ENCODE results near the gene MBD6. TPM values are rescaled to one million over a fixed set of nuclear protein-coding genes. Genes with fewer than 3 reads are reported as not detected.

MBD6 gene
- total RNA-seq, 1 donor from 2014 or later, result 58.5 TPM

DNA sequence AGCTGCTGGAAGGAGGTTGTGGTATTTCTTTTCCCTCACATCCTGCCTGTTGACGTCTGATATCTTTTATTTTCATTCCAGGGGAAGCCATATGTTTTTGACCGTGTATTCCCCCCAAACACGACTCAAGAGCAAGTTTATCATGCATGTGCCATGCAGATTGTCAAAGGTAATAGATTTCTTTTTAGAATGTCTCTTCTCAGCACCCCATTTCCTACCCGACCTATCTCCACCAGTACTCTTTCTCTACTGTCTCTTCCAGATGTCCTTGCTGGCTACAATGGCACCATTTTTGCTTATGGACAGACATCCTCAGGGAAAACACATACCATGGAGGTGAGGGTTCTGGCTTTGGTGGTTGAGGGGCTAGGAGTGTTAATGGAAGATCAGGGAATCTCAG is 40.7 kb downstream of the MBD6 start:
- no peak overlapping the region for H2AFZ ChIP-seq (ENCODE audit: low read depth, low read length)
- no peaks in the 10 kb centered on the region for H3K27me3 ChIP-seq (ENCODE audit: insufficient read depth, low read length)
- no peak overlapping the region for H3K27ac ChIP-seq (ENCODE audit: low read depth, low read length)
- H3K9me3 ChIP-seq (ENCODE audit: insufficient read depth, low read depth, low read length), result no peaks in the 10 kb centered on the region
- DNase-seq (ENCODE audit: low read depth) (no peak), FAIRE-seq (no peak)
- Mint-ChIP-seq H3K27ac (ENCODE audit: unreplicated experiment) (no peak overlapping the region), H3K9me3 (ENCODE audit: unreplicated experiment) (peaks cover 1% of the 10 kb centered on the region), H3K27me3 (ENCODE audit: low read depth, unreplicated experiment) (peaks cover 12% of the 10 kb centered on the region), H3K4me3 (ENCODE audit: unreplicated experiment) (no peak overlapping the region), H3K36me3 (ENCODE audit: low read depth, unreplicated experiment) (peaks cover 19% of the 10 kb centered on the region), H3K4me1 (ENCODE audit: low read depth, unreplicated experiment) (no peaks in the 10 kb centered on the region)
- H3K9ac ChIP-seq (ENCODE audit: low read length), result no peak overlapping the region
- no peaks in the 10 kb centered on the region for H4K20me1 ChIP-seq (ENCODE audit: insufficient read depth, low read length)
- no peaks in the 10 kb centered on the region for H3K79me2 ChIP-seq (ENCODE audit: insufficient read depth, low read length)
- H3K4me3 ChIP-seq (ENCODE audit: insufficient read depth, low read depth, low read length), result no peak overlapping the region
- TF ChIP-seq EZH2 (IDR thresholded peaks at IDR 0.05; ENCODE audit: insufficient read depth, low read length), result no peak
- TF ChIP-seq, protein P1, sequence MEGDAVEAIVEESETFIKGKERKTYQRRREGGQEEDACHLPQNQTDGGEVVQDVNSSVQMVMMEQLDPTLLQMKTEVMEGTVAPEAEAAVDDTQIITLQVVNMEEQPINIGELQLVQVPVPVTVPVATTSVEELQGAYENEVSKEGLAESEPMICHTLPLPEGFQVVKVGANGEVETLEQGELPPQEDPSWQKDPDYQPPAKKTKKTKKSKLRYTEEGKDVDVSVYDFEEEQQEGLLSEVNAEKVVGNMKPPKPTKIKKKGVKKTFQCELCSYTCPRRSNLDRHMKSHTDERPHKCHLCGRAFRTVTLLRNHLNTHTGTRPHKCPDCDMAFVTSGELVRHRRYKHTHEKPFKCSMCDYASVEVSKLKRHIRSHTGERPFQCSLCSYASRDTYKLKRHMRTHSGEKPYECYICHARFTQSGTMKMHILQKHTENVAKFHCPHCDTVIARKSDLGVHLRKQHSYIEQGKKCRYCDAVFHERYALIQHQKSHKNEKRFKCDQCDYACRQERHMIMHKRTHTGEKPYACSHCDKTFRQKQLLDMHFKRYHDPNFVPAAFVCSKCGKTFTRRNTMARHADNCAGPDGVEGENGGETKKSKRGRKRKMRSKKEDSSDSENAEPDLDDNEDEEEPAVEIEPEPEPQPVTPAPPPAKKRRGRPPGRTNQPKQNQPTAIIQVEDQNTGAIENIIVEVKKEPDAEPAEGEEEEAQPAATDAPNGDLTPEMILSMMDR (IDR thresholded peaks at IDR 0.05; ENCODE audit: insufficient read depth, low read depth, low read length), result no peak
- peaks cover 4% of the 10 kb centered on the region for H3K36me3 ChIP-seq (ENCODE audit: insufficient read depth, low read length)
- peaks cover 3% of the 10 kb centered on the region for H3K4me1 ChIP-seq (ENCODE audit: insufficient read depth, low read length)
- no peak overlapping the region for H3K4me2 ChIP-seq (ENCODE audit: low read length)

DNA sequence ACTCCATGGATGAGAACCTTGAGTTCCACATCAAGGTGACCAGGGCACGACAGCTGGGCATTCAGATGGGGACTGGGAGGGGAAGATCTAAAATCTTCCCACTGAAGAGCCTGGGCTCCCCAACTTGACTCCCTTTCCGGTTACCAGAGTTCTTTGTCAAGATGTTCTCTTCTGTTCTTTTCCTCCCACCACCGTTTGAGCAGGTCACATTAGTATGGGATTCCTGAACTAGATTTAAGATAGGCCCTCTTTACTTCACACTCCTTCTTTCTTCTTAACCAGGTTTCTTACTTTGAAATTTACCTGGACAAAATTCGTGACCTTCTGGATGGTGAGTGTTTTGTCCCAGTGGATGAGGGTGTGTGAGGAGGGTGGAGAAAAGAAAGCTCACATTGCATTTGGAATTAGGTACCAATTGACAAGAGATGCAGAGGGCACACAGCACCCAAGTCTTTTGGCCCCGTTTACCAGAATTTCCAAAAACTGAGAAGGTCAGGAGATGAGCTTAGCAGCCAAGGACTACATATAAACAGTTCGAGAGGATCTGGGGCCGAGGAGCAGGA is 41.6 kb downstream of the MBD6 start:
- Histone ChIP-seq H3K36me3 (ENCODE audit: insufficient read depth, low read length) (peaks cover 4% of the 10 kb centered on the region), H3K4me1 (ENCODE audit: insufficient read depth, low read length) (peaks cover 3% of the 10 kb centered on the region), H3K4me2 (ENCODE audit: low read length) (no peak overlapping the region), H3K27me3 (ENCODE audit: insufficient read depth, low read length) (no peaks in the 10 kb centered on the region), H2AFZ (ENCODE audit: low read depth, low read length) (no peak overlapping the region), H4K20me1 (ENCODE audit: insufficient read depth, low read length) (no peaks in the 10 kb centered on the region), H3K4me3 (ENCODE audit: insufficient read depth, low read depth, low read length) (no peak overlapping the region), H3K79me2 (ENCODE audit: insufficient read depth, low read length) (no peaks in the 10 kb centered on the region), H3K9me3 (ENCODE audit: insufficient read depth, low read depth, low read length) (no peaks in the 10 kb centered on the region), H3K9ac (ENCODE audit: low read length) (no peak overlapping the region), H3K27ac (ENCODE audit: low read depth, low read length) (no peak overlapping the region)
- H3K4me1 Mint-ChIP-seq (ENCODE audit: low read depth, unreplicated experiment), result no peaks in the 10 kb centered on the region
- H3K36me3 Mint-ChIP-seq (ENCODE audit: low read depth, unreplicated experiment), result peaks cover 27% of the 10 kb centered on the region
- DNase-seq (ENCODE audit: low read depth), result no peak
- H3K9me3 Mint-ChIP-seq (ENCODE audit: unreplicated experiment), result peaks cover 1% of the 10 kb centered on the region
- TF ChIP-seq, protein P1 (IDR thresholded peaks at IDR 0.05; ENCODE audit: insufficient read depth, low read depth, low read length), result no peak
- no peak for TF ChIP-seq EZH2 (IDR thresholded peaks at IDR 0.05; ENCODE audit: insufficient read depth, low read length)
- FAIRE-seq, result no peak
- H3K4me3 Mint-ChIP-seq (ENCODE audit: unreplicated experiment), result no peak overlapping the region
- H3K27ac Mint-ChIP-seq (ENCODE audit: unreplicated experiment), result no peak overlapping the region
- peaks cover 12% of the 10 kb centered on the region for H3K27me3 Mint-ChIP-seq (ENCODE audit: low read depth, unreplicated experiment)

DNA sequence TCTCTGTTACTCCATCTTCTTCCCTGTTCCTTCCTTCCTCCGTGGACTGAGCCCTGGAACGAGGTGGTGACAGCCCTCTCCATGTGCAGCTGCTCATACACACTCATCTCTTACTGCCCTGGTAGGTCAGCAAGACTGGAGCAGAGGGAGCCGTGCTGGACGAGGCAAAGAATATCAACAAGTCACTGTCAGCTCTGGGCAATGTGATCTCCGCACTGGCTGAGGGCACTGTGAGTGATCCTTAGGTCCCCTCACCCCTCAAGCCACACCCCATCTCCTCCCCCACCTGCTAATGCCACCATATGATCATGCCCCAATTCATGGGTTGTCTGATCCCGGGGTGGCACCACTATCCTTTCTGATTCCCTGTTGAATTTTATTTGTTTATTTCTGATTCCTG is 46.2 kb downstream of the MBD6 start:
- FAIRE-seq (no peak), DNase-seq (ENCODE audit: low read depth) (no peak)
- Histone ChIP-seq H3K27ac (ENCODE audit: low read depth, low read length) (no peak overlapping the region), H3K4me1 (ENCODE audit: insufficient read depth, low read length) (no peaks in the 10 kb centered on the region), H2AFZ (ENCODE audit: low read depth, low read length) (no peak overlapping the region), H3K9me3 (ENCODE audit: insufficient read depth, low read depth, low read length) (no peaks in the 10 kb centered on the region), H3K36me3 (ENCODE audit: insufficient read depth, low read length) (peaks cover under 1% of the 10 kb centered on the region), H3K9ac (ENCODE audit: low read length) (no peak overlapping the region), H3K27me3 (ENCODE audit: insufficient read depth, low read length) (no peaks in the 10 kb centered on the region), H3K4me2 (ENCODE audit: low read length) (no peak overlapping the region), H3K79me2 (ENCODE audit: insufficient read depth, low read length) (no peaks in the 10 kb centered on the region), H3K4me3 (ENCODE audit: insufficient read depth, low read depth, low read length) (no peak overlapping the region), H4K20me1 (ENCODE audit: insufficient read depth, low read length) (no peaks in the 10 kb centered on the region)
- Mint-ChIP-seq H3K4me3 (ENCODE audit: unreplicated experiment) (peak overlapping the region; percentile 12), H3K27me3 (ENCODE audit: low read depth, unreplicated experiment) (peaks cover 9% of the 10 kb centered on the region), H3K36me3 (ENCODE audit: low read depth, unreplicated experiment) (peaks cover 43% of the 10 kb centered on the region), H3K9me3 (ENCODE audit: unreplicated experiment) (no peaks in the 10 kb centered on the region), H3K27ac (ENCODE audit: unreplicated experiment) (no peak overlapping the region), H3K4me1 (ENCODE audit: low read depth, unreplicated experiment) (no peaks in the 10 kb centered on the region)
- TF ChIP-seq, protein P1 (IDR thresholded peaks at IDR 0.05; ENCODE audit: insufficient read depth, low read depth, low read length), result no peak
- TF ChIP-seq EZH2 (IDR thresholded peaks at IDR 0.05; ENCODE audit: insufficient read depth, low read length), result no peak
